HUES48 (cell line): Measurements from ENCODE around the gene NABP2.
"Not testable (repeated sequence)": the region's sequence is repeated elsewhere in the genome, so short reads cannot be mapped to it uniquely, and the experiment has no call there.

Source experiments
- H3K27ac ChIP-seq: one replicate; pipeline ENCODE4 v1.7.0; 2013; ENCODE audit warnings: low read depth, low read length, inconsistent platforms
- H3K27me3 ChIP-seq: 2 replicates; pipeline ENCODE4 v1.6.1; 2013; ENCODE audit warnings: mild to moderate bottlenecking, low read length; ENCODE audit not compliant: control insufficient read depth, insufficient read depth
- H3K36me3 ChIP-seq: 2 replicates; pipeline ENCODE4 v1.6.1; 2013; ENCODE audit warnings: low read length; ENCODE audit not compliant: control insufficient read depth, insufficient read depth
- H3K4me1 ChIP-seq: 2 replicates; pipeline ENCODE4 v1.6.1; 2013; ENCODE audit warnings: mild to moderate bottlenecking, low read length; ENCODE audit not compliant: control insufficient read depth, insufficient read depth
- H3K4me3 ChIP-seq: 2 replicates; pipeline ENCODE4 v1.5.1; 2013; ENCODE audit warnings: mild to moderate bottlenecking, low read depth, low read length
- H3K9ac ChIP-seq: 2 replicates; pipeline ENCODE4 v1.6.1; 2013; ENCODE audit warnings: mild to moderate bottlenecking, low read depth, low read length, moderate library complexity
- H3K9me3 ChIP-seq: 2 replicates; pipeline ENCODE4 v1.6.1; 2013; ENCODE audit warnings: low read length; ENCODE audit not compliant: control insufficient read depth, insufficient read depth

NABP2 gene

GRCh38 chr12:56196818-56197550, 27.2 kb upstream of the NABP2 start:
- not testable (repeated sequence) for H3K4me1 ChIP-seq, H3K4me3 ChIP-seq, H3K27me3 ChIP-seq, H3K36me3 ChIP-seq, H3K9me3 ChIP-seq, H3K27ac ChIP-seq, H3K9ac ChIP-seq

DNA sequence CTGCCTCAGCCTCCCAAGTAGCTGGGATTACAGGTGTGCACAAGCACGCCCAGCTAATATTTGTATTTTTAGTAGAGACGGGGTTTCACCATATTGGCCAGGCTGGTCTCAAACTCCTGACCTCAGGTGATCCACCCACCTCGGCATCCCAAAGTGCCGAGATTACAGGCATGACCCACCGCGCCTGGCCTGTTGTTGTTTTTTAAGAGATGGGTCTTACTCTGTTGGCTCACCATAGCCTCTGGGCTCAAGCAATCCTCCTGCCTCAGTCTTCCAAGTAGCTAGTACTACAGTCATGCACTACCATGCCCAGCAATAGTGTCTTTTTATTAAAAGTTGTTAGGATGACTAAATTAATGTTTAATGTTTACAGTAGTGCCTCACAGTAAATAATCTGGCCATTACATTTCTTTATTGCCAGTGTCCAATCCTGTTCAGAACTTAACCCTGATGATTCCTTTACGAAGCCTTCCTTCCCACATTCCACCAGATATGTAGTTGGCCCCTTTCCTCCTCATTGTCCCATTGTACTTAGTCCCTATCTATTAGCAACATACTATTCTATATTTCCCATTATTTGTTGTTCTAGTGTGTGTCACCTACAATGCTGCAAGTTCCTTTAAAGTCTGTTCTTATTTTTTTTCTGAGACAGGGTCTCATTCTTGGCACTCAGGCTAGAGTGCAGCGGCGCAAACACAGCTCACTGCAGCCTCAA, 26.1 kb upstream of the NABP2 start:
- no peak overlapping the region for H3K4me3 ChIP-seq
- no peak overlapping the region for H3K27ac ChIP-seq
- no peak overlapping the region for H3K9ac ChIP-seq
- no peaks in the 10 kb centered on the region for H3K27me3 ChIP-seq
- peaks cover 7% of the 10 kb centered on the region; the same call in 1 of the 2 replicates for H3K4me1 ChIP-seq
- no peaks in the 10 kb centered on the region for H3K9me3 ChIP-seq
- H3K36me3 ChIP-seq, result no peaks in the 10 kb centered on the region

GRCh38 chr12:56198836-56199235, 25.3 kb upstream of the NABP2 start:
- Histone ChIP-seq H3K4me3 (no peak overlapping the region), H3K9ac (no peak overlapping the region)

DNA sequence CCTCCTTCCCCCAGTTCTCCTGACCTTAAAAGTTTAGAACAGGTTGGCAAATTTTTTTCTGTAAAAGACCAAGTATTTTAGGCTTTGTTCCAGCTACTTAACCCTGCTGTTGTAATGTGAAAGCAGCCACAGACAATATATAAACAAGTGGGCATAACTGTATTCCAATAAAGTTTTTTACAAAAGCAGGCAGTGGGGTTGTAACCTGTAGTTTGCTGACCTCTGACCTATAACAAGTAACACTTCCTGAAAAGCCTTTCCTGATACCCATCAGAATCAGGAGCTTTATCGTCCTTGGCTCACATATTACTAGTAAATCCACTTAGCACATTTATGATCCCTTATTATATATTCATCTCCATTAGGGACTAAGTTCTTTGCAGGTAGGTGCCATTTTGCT, 21.8 kb upstream of the NABP2 start:
- no peak overlapping the region for H3K9ac ChIP-seq
- no peak overlapping the region for H3K4me3 ChIP-seq
- no peaks in the 10 kb centered on the region for H3K9me3 ChIP-seq
- no peaks in the 10 kb centered on the region for H3K27me3 ChIP-seq
- peaks cover 32% of the 10 kb centered on the region for H3K36me3 ChIP-seq
- no peak overlapping the region for H3K27ac ChIP-seq
- peaks cover 7% of the 10 kb centered on the region; the same call in 1 of the 2 replicates for H3K4me1 ChIP-seq

More at GRCh38 chr12:56198836-56199235, 25.3 kb upstream of the NABP2 start:
- no peaks in the 10 kb centered on the region for H3K27me3 ChIP-seq
- no peaks in the 10 kb centered on the region for H3K9me3 ChIP-seq
- H3K36me3 ChIP-seq, result no peaks in the 10 kb centered on the region
- no peak overlapping the region for H3K27ac ChIP-seq
- peaks cover 7% of the 10 kb centered on the region; the same call in 1 of the 2 replicates for H3K4me1 ChIP-seq

GRCh38 chr12:56202838-56203237, 21.3 kb upstream of the NABP2 start:
- H3K36me3 ChIP-seq, result peaks cover 36% of the 10 kb centered on the region

GRCh38 chr12:56204275-56204674, 19.9 kb upstream of the NABP2 start:
- Histone ChIP-seq H3K27ac (no peak overlapping the region), H3K9me3 (no peaks in the 10 kb centered on the region), H3K4me3 (no peak overlapping the region), H3K36me3 (peaks cover 46% of the 10 kb centered on the region), H3K4me1 (no peaks in the 10 kb centered on the region), H3K9ac (no peak overlapping the region), H3K27me3 (no peaks in the 10 kb centered on the region)

More at GRCh38 chr12:56202838-56203237, 21.3 kb upstream of the NABP2 start:
- no peaks in the 10 kb centered on the region for H3K27me3 ChIP-seq
- H3K4me3 ChIP-seq, result no peak overlapping the region
- no peak overlapping the region for H3K27ac ChIP-seq
- no peak overlapping the region for H3K9ac ChIP-seq
- no peaks in the 10 kb centered on the region for H3K9me3 ChIP-seq
- peaks cover 7% of the 10 kb centered on the region; the same call in 1 of the 2 replicates for H3K4me1 ChIP-seq

DNA sequence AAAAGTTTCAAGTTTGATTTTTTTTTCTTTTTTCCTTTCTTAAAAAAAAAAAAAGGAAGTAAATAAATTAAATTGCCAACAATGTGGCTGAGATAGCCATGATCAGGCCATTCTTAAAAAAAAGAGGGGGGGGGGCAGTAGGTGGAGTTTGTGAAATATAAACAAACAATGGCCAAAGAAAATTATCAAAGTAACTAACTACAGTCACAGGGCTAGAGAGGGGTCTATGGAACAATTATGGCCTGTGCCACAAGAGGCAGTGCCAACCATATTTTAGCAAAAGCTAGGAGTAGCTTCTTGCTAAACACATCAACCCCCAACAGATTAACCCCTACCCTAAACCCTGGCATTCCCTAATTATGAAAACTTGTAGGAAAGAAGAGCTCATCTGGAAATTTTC, 18.7 kb upstream of the NABP2 start:
- no peak overlapping the region for H3K9ac ChIP-seq
- H3K36me3 ChIP-seq, result peaks cover 55% of the 10 kb centered on the region
- H3K27ac ChIP-seq, result no peak overlapping the region

DNA sequence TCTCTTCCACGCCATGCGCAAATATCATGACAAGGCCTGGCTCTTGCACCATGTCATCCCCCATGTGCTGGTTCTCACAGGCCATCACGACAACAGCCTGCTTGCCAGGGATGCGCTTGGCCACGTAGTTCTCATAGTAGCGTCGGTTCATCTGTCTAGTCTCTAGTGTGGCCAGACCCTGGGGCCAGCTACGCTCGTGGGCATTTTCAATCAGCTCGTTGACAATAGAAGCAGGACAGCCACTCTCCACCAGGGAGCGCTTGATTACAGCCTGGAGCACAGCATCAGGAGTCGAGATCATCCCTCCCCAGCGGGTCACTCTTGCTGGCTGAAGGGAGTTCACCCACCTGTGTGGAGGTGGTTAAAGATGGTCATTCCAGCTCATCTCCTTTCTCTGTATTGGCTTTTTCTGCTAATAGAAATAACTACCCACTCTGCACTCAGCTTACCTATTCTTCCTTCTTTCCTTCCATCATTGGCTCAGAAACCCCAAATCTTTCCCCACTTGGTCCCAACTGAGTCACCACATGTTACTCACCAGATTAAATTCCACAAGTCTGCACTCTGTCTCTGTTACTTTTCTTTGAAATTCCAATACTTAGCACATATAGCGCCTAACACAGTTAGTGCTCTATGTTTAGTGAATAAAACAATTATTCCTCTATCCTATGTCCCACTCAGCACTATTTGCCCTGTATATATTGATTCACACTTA, 17.5 kb upstream of the NABP2 start:
- Histone ChIP-seq H3K27ac (no peak overlapping the region), H3K9ac (no peak overlapping the region), H3K9me3 (no peaks in the 10 kb centered on the region), H3K4me1 (no peaks in the 10 kb centered on the region), H3K4me3 (no peak overlapping the region), H3K27me3 (no peaks in the 10 kb centered on the region), H3K36me3 (peaks cover 66% of the 10 kb centered on the region)

More for the DNA sequence above, 18.7 kb upstream of the NABP2 start:
- Histone ChIP-seq H3K4me1 (no peaks in the 10 kb centered on the region), H3K27me3 (no peaks in the 10 kb centered on the region), H3K9me3 (no peaks in the 10 kb centered on the region), H3K4me3 (no peak overlapping the region)

GRCh38 chr12:56208006-56208405, 16.1 kb upstream of the NABP2 start:
- no peak overlapping the region for H3K9ac ChIP-seq
- H3K27ac ChIP-seq, result no peak overlapping the region
- H3K4me1 ChIP-seq, result no peaks in the 10 kb centered on the region
- H3K4me3 ChIP-seq, result no peak overlapping the region
- H3K36me3 ChIP-seq, result peaks cover 79% of the 10 kb centered on the region
- no peaks in the 10 kb centered on the region for H3K9me3 ChIP-seq
- H3K27me3 ChIP-seq, result no peaks in the 10 kb centered on the region

DNA sequence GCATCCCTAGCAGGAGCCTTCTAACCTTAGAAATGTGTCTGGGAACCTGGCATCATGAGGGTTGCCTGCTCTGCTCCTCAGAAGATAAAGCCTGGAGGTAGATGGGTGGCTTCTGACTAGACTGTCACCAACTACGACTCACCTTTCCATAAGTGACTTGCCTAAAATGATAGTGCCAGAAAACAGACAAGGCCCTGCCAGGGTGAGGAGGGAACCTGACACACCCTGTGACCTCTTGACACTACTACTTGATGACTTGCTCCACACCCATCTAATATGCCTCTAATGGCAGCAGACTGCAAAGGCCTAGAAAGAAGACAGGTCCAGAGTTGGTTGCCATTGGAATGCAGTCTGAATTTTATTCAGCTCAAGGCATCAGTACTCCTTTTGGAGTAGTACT, 11.8 kb upstream of the NABP2 start:
- no peak overlapping the region for H3K27ac ChIP-seq
- no peak overlapping the region for H3K9ac ChIP-seq
- no peaks in the 10 kb centered on the region for H3K9me3 ChIP-seq
- no peaks in the 10 kb centered on the region for H3K4me1 ChIP-seq
- H3K4me3 ChIP-seq, result no peak overlapping the region
- peaks cover 80% of the 10 kb centered on the region for H3K36me3 ChIP-seq
- H3K27me3 ChIP-seq, result no peaks in the 10 kb centered on the region

DNA sequence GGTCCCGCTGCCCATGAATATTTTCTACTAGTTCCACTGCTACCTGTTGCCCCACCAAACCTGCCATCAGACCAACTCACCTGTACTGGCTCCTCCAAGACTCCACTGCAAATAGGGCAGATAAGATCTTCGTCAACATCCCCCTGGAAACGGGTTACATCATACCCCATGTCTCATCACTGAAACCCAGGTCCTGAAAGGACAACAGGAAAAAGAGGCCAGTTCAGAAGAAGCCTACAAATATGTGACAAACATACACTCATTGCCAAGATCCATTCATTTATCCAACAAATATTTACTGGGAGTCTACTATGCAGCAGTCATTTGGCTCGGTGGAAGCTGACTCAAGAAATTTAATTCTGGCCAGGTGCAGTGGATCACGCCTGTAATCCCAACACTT, 10.3 kb upstream of the NABP2 start:
- Histone ChIP-seq H3K9ac (no peak overlapping the region), H3K36me3 (peaks cover 74% of the 10 kb centered on the region), H3K27me3 (no peaks in the 10 kb centered on the region), H3K4me1 (no peaks in the 10 kb centered on the region), H3K27ac (no peak overlapping the region), H3K9me3 (no peaks in the 10 kb centered on the region), H3K4me3 (no peak overlapping the region)
